ENCODE results near the gene RAB11FIP3. TPM values are rescaled to one million over a fixed set of nuclear protein-coding genes. Genes with fewer than 3 reads are reported as not detected.
A peak's percentile ranks its signal among the peaks of the same experiment; 100 is the strongest.

RAB11FIP3 gene
- total and polyA plus RNA-seq, 9 of the 15 experiments (the other 6 are each of a cell fraction or from before 2014, with no cell fraction given), result 0.46 to 13.1 (median 4.3) TPM

- TF ChIP-seq MGA (IDR thresholded peaks at IDR 0.05) (no peak; the same call in 1 of the 2 replicates), HNRNPLL (IDR thresholded peaks at IDR 0.05; ENCODE audit: low read depth, low read length, poor library complexity, severe bottlenecking) (peak; percentile 79), USF2 (CRISPR knock-in tag; IDR thresholded peaks at IDR 0.05) (no peak), ATF3 (IDR thresholded peaks at IDR 0.05) (peak; percentile 76), ATF3 (CRISPR knock-in tag; conservative IDR thresholded peaks at IDR 0.05) (no peak), ZNF592 (IDR thresholded peaks at IDR 0.05) (no peak; the same call in 1 of the 2 replicates), TSC22D4 (tag; IDR thresholded peaks at IDR 0.05) (no peak)
Observed at GRCh38 chr16:528111-529011, 102.9 kb downstream of the RAB11FIP3 start (continued).

Data from K562 (cell line).